C4-2B (cell line): ENCODE data around the gene NELFB.

Experiments used
- CTCF ChIP-seq: fragments of 450-650 bp; conservative IDR thresholded peaks from 2 replicates; pipeline ENCODE4 v1.5.1; 2017; ENCODE audit warnings: mild to moderate bottlenecking
- ZFX ChIP-seq: fragments of 450-650 bp; IDR thresholded peaks from 2 replicates; pipeline ENCODE4 v1.6.1; 2017

DNA sequence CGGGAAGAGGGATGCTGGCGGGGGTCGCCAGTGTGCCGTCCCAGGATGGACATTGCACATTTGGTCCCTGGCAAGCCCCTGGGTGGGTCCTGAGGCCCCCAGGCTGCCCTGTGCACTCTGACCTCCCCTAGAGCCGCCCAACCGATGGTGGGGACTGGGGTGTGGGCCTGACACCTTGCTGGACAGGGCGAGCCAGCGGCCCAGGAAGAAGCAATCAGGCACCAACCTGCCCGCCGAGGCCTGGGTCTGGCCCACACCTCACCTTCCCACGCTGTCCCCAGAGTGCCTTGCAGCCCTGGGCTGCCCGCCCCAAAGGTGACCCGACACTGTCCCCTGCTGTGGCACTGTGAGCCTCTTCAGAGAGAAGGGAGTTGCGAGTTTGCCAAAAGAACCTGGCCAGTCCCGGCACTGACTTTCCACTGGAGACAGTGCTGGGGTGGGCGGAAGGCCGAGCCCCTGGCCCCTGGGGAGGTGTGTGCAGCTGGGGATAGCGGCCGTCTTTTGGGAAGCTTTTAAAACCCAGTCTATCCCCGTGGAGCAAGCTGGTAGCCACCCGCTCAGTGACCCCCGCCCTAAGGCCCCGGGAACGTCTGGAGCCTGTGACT, 58.9 kb downstream of the NELFB start:
- TF ChIP-seq CTCF: no peak
- no peak for TF ChIP-seq ZFX
